GM12873 (cell line): ENCODE measurements around the gene TBX15.

Experiments
- CTCF ChIP-seq: IDR thresholded peaks from 2 replicates; pipeline ENCODE4 v1.5.1; 2012; ENCODE audit warnings: low read depth, mild to moderate bottlenecking, moderate library complexity, low read length, control low read depth; ENCODE audit not compliant: insufficient read depth; ENCODE audit errors: missing control alignments

The TBX15 gene

DNA sequence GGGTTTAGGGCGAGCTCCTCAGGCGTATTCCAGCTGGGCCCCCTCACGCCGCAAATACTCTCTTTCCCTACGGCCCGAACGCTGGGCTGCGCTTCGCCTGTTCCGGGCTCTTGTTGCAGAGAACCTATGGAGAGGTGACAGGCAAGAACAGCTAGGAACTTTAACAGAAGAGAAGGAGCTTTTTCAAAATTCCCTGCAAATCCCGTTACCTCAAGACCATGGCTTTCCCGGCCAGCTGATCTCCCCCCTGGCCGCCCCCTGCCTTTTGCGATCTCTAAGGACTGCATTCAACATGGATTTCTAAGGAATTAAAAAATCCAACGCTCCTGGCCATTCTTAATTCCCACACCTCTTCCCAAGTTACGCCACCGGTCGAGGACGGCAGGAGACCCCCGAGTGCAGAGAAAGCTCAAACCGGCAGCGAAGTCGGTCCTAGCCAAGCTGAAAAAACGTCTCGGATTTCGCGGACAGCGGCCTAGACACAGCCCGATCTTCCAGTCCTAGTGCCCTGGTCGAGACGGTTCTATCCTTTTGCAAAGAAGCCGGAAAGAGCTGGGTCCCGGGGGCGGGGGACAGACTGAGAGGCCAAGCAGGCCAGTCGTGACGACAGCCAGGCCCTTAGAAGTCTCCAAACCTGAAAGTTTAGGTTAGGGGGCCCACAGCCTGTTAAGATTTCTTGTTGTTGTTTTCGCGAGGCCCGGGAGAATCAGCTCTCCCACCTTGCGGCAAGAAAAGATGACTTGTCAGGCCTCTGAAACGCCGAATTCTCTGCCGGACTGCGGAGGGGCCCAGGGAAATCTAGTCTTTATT lies 1.1 kb upstream of the TBX15 start:
- TF ChIP-seq CTCF, result no peak

- no peak for TF ChIP-seq CTCF
Measured at GRCh38 chr1:118987468-118988185, 516 bp downstream of the TBX15 start.

DNA sequence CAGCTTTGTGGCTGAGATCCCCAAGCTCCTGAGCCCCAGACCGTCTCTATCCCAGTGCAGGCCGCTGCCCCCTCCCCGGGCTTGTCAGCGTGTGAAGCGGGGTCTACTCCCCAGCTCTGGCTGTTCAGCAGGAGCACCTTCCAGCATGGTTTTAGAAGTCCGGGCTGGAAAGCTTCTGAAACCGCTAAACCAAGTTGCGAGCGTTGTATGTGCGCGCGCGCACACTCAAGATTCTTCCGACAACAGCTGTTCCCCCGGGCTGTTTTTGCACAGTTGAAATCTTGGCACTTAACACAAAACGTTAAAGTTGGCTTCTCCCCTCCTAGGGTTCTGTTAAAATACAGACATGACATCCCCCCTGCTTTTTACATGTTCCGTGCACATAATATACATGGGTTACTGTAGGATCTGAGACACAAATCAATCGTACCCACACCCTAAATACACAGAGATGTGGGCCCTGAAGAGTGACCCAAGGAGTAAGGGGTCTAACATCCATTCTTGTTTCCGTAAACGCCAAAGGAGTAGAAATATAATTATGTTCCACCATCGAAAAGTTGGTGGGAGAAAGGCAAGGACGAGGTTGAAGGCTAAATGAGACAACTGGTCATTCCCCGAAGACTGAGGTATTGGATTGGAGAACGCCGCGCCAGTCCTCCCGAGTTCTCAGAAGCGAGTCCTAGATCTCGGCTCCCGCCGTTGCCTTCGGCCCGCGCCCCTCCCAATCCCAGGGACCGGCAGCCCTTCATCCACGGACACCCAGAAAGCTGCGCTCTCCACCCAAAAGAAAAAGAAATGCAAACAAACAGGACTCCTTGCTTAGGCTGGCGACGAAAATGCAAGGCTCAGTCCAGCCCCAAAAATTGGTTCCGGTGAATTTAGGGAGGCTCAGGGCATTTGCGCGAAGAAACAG lies 1.3 kb downstream of the TBX15 start:
- no peak for TF ChIP-seq CTCF

DNA sequence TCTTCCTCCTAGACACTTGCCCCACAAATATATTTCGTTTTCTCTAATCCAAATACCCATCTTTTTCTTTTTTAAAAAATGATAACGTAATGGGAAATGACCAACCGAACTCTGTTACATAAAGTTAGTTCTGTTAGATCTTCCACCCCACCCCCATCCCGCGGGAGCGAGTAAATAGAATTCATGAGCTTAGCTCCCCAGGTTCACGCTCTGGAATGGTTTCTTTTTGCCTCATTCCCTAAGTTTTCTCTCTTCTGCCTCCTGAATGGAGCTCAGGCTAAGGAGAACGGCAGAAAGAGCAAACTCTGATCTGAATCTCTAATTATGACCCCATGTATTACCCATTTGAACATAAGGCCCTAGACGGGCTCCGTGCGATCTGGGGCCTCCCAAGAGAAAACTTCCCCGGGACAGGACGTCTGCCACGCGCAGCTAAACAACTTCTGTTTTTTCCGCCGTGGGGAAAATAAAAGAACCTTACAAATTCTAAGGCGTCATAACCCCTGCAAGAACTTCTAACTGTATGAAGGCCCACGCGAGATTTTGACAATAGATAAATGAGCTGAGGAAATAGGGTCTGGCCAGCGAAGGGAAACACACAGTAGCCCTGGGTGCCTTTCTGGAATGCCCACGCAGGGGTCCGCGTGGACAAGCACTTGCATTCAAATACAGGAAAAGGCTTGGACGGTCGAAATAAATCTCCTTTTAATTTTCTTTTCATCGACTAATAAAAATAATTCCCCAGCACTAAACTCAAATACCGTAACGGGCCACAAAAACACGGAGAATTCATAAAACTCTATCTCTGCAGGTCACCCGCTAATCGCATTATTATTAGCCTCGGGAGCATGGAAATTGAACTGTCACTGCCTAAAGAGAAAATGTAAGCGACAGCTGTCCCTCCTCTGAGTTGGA lies 2.2 kb downstream of the TBX15 start:
- no peak for TF ChIP-seq CTCF

- no peak for TF ChIP-seq CTCF
Measured at GRCh38 chr1:118984722-118985639, 3.2 kb downstream of the TBX15 start.
